CD4-positive, alpha-beta T cell treated with Interleukin-4 for 1 hour (primary cell): Measurements from ENCODE around the gene CCDC28B.
"Not testable (repeated sequence)": the region's sequence is repeated elsewhere in the genome, so short reads cannot be mapped to it uniquely, and the experiment has no call there.

Source experiments
- DNase-seq, 2 donors: peaks; one replicate each; pipeline ENCODE4 v3.0.0-alpha.2; 2020 to 2022

The CCDC28B gene

DNA sequence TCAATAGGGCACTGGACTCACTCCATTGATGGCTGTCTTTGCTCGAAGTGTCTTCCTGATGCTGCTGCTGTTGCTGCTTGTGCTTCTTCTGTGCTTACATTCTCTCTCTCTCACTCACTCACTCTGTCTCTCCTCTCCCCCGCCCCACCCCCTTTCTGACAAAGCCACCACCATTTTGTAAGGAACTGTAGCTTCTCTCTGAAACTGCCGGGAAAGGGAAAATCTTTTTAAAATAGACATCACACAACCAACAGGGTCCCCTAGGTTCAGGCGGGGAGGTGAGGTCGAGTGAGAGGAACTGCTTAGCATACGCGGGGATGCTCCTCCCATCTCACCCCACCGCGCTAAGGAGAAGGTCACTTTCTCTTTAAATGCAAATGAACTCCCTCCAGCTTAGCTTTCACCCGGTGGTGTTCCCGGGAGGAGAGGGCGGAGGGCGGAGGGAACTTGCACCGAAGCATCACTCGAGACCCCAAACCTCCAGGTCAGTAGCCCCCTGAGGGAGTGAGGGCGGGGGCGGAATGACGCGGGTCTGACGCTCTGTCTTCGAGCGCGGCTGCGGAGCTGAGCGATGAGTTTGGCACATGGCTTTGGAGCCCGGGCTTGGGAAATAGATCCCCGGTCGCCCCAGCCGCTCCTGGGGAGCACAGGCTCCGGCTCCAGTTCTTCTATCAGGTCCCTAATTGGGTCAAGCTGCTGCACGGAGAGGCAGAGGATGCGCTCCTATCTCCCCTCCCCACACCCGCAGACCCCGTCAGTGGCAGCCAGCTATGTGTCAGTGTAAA lies at the start of gene CCDC28B:
CCDC28B (plus strand) TSS at position 370 of the 785 bp plus-strand sequence. CDS start 1,341 bp downstream, outside the sequence.
- peak; percentile 53 to 61 for DNase-seq

DNA sequence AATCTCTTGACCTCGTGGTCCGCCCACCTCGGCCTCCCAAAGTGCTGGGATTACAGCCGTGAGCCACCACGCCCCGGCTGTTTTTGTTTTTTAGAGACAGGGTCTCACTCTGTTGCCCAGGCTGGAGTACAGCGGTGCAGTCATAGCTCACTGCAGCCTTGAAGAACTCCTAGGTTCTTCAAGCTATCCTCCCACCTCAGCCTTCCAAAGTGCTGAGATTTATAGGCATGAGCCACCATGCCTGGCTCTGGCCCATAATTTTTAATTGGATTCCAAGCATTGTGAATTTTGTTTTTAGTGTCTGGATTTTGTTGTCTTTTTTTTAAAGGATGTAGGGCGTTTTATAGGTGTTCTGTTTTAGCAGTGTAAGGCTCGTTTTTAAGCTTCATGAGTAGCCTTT lies 49.5 kb upstream of the CCDC28B start:
- DNase-seq, result no peak

GRCh38 chr1:32151319-32151787 lies 49.0 kb upstream of the CCDC28B start:
- no peak for DNase-seq

- no peak for DNase-seq
Observed at GRCh38 chr1:32159189-32159588, 41.2 kb upstream of the CCDC28B start.

DNA sequence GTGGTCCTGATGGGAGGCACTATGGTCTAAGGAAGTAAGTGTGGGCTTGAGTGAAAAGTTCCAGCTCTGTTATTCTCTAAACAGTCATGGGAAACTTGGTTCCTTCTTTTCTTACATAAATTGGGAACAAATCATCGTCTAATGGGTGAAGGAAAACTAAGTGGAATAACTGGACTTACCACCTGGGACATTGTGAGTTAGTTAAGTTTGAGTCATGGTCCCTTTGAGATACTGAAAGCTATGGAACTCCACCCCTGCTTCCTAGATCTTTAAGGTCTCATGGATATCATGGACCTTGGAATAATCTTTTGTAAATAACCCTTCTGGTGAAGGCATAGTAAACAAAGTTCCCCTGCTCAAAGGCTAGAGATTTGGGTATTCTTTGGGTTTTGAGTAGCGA lies 37.0 kb upstream of the CCDC28B start:
- DNase-seq, result no peak

GRCh38 chr1:32165633-32166032 lies 34.8 kb upstream of the CCDC28B start:
- DNase-seq, result not testable (repeated sequence)

DNA sequence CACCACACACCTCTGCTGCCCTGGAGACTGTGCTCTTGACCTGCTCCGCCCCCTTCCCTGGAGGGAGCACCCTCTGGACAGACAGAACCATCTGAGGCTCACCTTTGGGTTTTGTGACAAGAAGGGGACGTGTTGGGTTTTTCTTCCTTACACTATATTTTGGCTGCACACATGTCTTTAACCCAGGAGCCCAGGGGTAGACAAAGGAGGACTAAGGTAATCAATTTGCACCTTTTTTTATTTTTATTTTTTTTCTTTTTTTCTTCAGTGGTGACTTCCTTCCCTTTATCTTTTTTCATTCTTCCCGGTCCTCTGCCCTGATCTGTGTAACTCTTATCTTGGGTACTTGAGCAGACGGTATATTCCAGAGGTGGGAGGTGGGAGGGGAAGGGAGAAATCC lies 29.4 kb upstream of the CCDC28B start:
- DNase-seq, result no peak

- no peak for DNase-seq
Observed at GRCh38 chr1:32172621-32173245, 27.7 kb upstream of the CCDC28B start.

- DNase-seq, result no peak
Observed at GRCh38 chr1:32178380-32179192, 21.8 kb upstream of the CCDC28B start.

- DNase-seq, result no peak
Observed at GRCh38 chr1:32179193-32179442, 21.3 kb upstream of the CCDC28B start.

DNA sequence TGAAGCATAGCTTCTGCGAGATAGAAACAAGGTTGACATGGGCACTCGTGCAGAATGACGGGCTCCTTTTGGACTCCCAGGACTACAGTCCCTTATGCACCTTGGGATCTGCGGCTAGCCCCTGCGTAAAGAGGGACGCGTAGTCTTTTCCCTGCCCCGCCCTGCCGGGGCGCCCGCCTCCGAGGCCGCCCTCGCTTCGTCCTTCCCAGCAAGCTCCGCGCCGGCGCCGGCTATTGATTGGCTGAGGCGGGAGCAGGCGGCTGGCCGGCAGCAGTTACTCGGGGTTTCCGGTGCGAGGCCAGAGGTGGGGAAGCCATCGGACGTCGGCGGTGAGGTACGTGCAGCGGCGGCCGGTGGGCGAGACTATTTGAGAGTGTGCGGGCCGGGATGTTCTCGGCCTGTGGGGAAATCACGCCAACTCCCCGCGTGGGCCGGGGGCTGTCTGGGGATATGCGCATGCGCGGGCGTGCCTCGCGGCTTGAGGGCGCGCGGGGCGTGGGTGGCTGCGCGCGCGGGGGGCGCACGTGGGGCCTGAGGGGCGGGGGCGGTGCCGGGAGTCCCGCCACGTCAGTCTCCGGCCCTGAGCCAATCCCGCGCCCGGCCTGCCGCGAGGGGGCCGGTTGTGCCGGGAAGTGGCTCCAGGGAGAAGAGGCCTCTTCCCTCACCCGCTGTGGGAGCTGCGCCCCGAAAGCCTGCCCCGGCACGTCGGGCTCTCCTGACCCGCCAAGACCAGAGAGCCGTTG lies 20.8 kb upstream of the CCDC28B start, which contains the start of gene TXLNA:
TXLNA (plus strand) TSS at position 233 of the 743 bp plus-strand sequence. CDS start 671 bp downstream, outside the sequence.
- DNase-seq, result peak; percentile 88 to 89

DNA sequence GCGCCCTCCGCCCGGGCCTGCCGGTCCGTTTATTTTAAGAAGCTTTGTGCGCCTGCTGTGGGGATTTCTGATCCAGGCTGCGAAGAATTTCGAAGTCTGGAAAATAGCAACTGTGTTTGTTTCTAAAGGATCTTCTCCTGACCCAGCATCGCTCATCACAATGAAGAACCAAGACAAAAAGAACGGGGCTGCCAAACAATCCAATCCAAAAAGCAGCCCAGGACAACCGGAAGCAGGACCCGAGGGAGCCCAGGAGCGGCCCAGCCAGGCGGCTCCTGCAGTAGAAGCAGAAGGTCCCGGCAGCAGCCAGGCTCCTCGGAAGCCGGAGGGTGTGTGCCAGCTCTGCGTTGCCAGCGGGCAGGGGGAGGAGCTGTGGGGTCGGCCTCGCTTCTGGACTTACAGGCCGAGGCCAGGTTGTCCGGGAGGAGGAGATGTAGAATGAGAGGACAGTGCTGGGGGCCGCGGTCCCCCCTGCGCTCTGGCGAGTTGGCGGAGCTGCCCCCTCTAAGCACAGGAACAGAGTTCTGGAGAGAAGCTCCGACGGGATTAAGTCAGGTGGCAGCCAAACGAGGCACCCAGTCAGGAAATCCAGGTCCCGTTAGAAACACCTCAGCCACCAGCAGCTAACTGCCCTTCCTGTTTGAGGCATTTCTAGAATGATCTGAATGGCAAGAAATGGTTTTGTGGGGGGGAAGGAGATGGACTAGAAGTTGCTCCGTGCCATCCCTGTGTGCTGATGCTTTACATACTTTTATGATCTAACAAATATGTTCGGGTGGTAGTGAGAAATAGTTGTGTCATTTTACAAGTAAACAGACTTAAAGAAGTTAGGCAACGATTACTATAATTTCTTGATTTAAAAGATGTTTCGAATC lies 20.0 kb upstream of the CCDC28B start:
- DNase-seq, result peak; percentile 21 to 26

- no peak for DNase-seq
Observed at GRCh38 chr1:32181065-32181464, 19.3 kb upstream of the CCDC28B start.

GRCh38 chr1:32181563-32181962 lies 18.8 kb upstream of the CCDC28B start:
- no peak for DNase-seq

DNA sequence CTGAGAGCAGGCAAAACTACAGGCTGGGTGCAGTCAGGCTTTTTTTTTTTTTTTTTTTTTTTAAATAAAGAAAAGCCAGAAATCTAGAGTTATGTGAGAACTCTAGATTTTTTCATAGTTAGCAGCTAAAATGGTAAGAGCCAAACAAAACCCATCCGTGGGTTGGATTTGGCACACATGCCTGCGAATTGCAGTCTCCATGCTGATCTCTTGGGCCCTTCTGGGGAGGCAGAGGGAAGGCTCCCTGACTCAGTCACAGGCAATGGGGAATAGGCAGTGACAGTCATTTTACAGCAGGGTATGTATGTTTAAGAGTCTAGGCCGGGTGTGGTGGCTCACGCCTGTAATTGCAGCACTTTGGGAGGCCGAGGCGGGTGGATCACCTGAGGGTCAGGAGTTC lies 18.3 kb upstream of the CCDC28B start:
- DNase-seq, result no peak

DNA sequence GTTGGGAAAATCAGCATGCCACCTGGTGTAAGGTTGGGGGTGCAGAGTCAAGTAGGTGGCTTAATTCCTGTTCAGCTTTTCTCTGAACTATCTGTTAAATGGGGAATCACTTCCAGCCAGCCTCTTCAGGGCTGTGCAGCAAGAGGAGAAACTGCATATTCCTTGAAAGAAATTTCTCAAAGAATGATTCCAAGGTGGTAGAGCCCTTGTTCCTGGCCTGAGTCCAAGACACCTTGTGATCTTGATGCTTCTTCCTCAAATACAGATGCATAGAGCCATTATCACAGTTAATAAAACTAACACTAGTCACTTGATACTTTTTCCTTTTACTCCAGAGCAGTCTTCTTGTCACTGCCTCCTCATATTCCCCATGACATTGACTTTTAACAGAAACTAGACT lies 15.7 kb upstream of the CCDC28B start:
- no peak for DNase-seq

GRCh38 chr1:32186077-32186476 lies 14.3 kb upstream of the CCDC28B start:
- DNase-seq, result no peak

GRCh38 chr1:32186491-32186890 lies 13.9 kb upstream of the CCDC28B start:
- DNase-seq, result no peak

DNA sequence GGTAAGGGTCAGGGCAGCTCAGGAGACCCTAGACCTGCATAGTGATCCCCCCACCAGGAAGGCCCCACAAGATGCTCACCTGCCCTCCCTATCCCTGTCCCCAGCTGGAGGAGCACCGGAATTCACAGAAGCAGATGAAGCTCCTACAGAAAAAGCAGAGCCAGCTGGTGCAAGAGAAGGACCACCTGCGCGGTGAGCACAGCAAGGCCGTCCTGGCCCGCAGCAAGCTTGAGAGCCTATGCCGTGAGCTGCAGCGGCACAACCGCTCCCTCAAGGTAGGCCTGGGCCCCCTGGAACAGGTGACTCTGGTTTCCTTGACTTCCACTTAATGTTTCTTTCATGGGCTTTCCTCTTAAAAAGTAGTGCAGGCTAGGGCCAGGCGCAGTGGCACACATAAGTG lies 12.5 kb upstream of the CCDC28B start:
- DNase-seq, result no peak

GRCh38 chr1:32192220-32192948 lies 8.0 kb upstream of the CCDC28B start:
- DNase-seq, result no peak

GRCh38 chr1:32194984-32195383 lies 5.4 kb upstream of the CCDC28B start:
- no peak for DNase-seq
